ENCODE data around the gene FBXO7. TPM values are rescaled to one million over a fixed set of nuclear protein-coding genes. Genes with fewer than 3 reads are reported as not detected.

Gene FBXO7
- total and polyA plus RNA-seq, 2 experiments from 2014 or later: 38.6 to 68.5 TPM

DNA sequence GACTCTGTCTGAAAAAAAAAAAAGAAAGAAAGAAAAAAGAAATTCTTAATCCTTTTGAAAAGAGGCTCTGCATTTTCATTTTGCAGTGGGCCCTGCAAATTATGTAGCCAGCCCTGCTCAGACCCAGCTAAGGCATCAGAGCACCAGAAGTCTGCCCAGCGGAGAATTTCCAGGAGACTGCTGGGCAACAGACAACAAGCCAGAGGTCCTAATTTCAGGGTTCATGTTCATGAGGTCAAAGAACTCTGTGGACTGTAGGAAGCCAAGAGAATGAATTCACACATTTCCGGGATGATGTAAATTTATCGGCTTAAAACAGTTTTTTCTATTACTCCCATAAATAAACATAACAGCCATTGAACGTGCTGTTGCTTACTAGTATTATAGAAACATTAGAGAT lies 47.7 kb upstream of the FBXO7 start:
- Histone ChIP-seq H3K4me2 (no peak overlapping the region), H3K36me3 (ENCODE audit: insufficient read depth) (no peaks in the 10 kb centered on the region), H2AFZ (no peak overlapping the region), H3F3A (replicated peaks; ENCODE audit: low read depth) (no peaks in the 10 kb centered on the region), H3K4me3 (no peak overlapping the region), H3K79me2 (replicated peaks; ENCODE audit: insufficient read depth) (no peaks in the 10 kb centered on the region), H3K4me1 (ENCODE audit: insufficient read depth) (no peaks in the 10 kb centered on the region), H3K27me3 (ENCODE audit: insufficient read depth) (peaks cover 22% of the 10 kb centered on the region; the same call in 1 of the 2 replicates), H3K9me2 (ENCODE audit: insufficient read depth) (no peaks in the 10 kb centered on the region), H4K20me1 (replicated peaks; ENCODE audit: insufficient read depth) (no peaks in the 10 kb centered on the region), H3K27ac (ENCODE audit: low read depth) (no peak overlapping the region)
- H3K36me3 Mint-ChIP-seq (ENCODE audit: low read depth): no peaks in the 10 kb centered on the region
- no peaks in the 10 kb centered on the region for H3K9me3 Mint-ChIP-seq
- H3K27me3 Mint-ChIP-seq (ENCODE audit: insufficient read depth, low read depth, poor library complexity): peaks cover 11% of the 10 kb centered on the region
- no peak overlapping the region for H3K27ac Mint-ChIP-seq
- ATAC-seq (no peak), DNase-seq (ENCODE audit: low spot score) (no peak)
- no peaks in the 10 kb centered on the region; the same call in 2 of the 3 replicates for H3K4me1 Mint-ChIP-seq
- TF ChIP-seq ETS1 (IDR thresholded peaks at IDR 0.05): no peak
- TF ChIP-seq EZH2 (IDR thresholded peaks at IDR 0.05; ENCODE audit: low read depth, unreplicated experiment): no peak
- H3K4me3 Mint-ChIP-seq: no peak overlapping the region

DNA sequence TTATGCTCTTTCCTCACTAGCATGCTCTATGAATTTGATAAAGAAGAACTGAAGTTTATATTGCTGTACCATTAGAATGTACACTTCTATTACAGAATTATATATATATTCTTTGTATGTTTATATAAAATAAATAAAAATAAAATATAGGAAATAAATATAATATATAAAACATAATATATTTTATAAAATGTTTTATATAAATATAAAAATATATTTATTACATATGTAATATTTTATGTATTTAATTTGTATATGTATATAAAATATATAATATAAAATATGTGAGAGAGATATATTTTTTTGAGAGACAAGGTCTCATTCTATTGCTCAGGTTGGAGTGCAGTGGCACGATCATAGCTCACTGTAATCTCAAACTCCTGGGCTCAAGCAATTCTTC lies 44.3 kb upstream of the FBXO7 start:
- Mint-ChIP-seq H3K4me1 (no peaks in the 10 kb centered on the region), H3K36me3 (ENCODE audit: low read depth) (no peaks in the 10 kb centered on the region), H3K27ac (no peak overlapping the region), H3K27me3 (ENCODE audit: insufficient read depth, low read depth, poor library complexity) (peaks cover 6% of the 10 kb centered on the region), H3K4me3 (no peak overlapping the region), H3K9me3 (no peaks in the 10 kb centered on the region)
- H4K20me1 ChIP-seq (replicated peaks; ENCODE audit: insufficient read depth): no peaks in the 10 kb centered on the region
- no peak overlapping the region for H2AFZ ChIP-seq
- no peaks in the 10 kb centered on the region for H3K36me3 ChIP-seq (ENCODE audit: insufficient read depth)
- TF ChIP-seq CREB1 (CRISPR knock-in tag; IDR thresholded peaks at IDR 0.05; ENCODE audit: low read depth): no peak
- no peak for TF ChIP-seq POLR2AphosphoS5 (IDR thresholded peaks at IDR 0.05; ENCODE audit: low read depth)
- no peak for TF ChIP-seq ZNF331 (CRISPR knock-in tag; IDR thresholded peaks at IDR 0.05; ENCODE audit: low read depth)
- no peak for TF ChIP-seq JUNB (IDR thresholded peaks at IDR 0.05; ENCODE audit: unreplicated experiment)
- no peak for TF ChIP-seq NANOG (IDR thresholded peaks at IDR 0.05; ENCODE audit: borderline replicate concordance)
- no peak for TF ChIP-seq ETS1 (IDR thresholded peaks at IDR 0.05)
- no peak for TF ChIP-seq STAT1 (IDR thresholded peaks at IDR 0.05; ENCODE audit: unreplicated experiment)
- TF ChIP-seq CTCF (conservative IDR thresholded peaks at IDR 0.05; ENCODE audit: low read depth in 2 of 2): no peak
- no peak for TF ChIP-seq ZNF114 (CRISPR knock-in tag; IDR thresholded peaks at IDR 0.05)
- no peaks in the 10 kb centered on the region for H3F3A ChIP-seq (replicated peaks; ENCODE audit: low read depth)
- DNase-seq (ENCODE audit: low spot score) (no peak), ATAC-seq (no peak)
- H3K27me3 ChIP-seq (ENCODE audit: insufficient read depth): peaks cover 34% of the 10 kb centered on the region
- H3K4me2 ChIP-seq: no peak overlapping the region
- no peaks in the 10 kb centered on the region for H3K79me2 ChIP-seq (replicated peaks; ENCODE audit: insufficient read depth)
- H3K9me2 ChIP-seq (ENCODE audit: insufficient read depth): no peaks in the 10 kb centered on the region
- H3K27ac ChIP-seq (ENCODE audit: low read depth): no peak overlapping the region
- no peak overlapping the region for H3K4me3 ChIP-seq
- H3K4me1 ChIP-seq (ENCODE audit: insufficient read depth): no peaks in the 10 kb centered on the region
